GM10847 (cell line): ENCODE data around the gene KIAA0825.

Experiments used
- POLR2A ChIP-seq: IDR thresholded peaks from 2 replicates; pipeline ENCODE4 v1.6.1; 2011; ENCODE audit not compliant: insufficient read length; ENCODE audit errors: extremely low read depth

Gene KIAA0825

GRCh38 chr5:94378062-94378461 is 240.3 kb downstream of the KIAA0825 start:
- TF ChIP-seq POLR2A = no peak

- no peak for TF ChIP-seq POLR2A
Measured at GRCh38 chr5:94376672-94377345, 241.6 kb downstream of the KIAA0825 start.

- TF ChIP-seq POLR2A = no peak
Measured at GRCh38 chr5:94375801-94376200, 242.6 kb downstream of the KIAA0825 start.

- TF ChIP-seq POLR2A = no peak
Measured at GRCh38 chr5:94374336-94374735, 244.1 kb downstream of the KIAA0825 start.

GRCh38 chr5:94367900-94368299 is 250.5 kb downstream of the KIAA0825 start:
- no peak for TF ChIP-seq POLR2A

GRCh38 chr5:94366811-94367210 is 251.6 kb downstream of the KIAA0825 start:
- no peak for TF ChIP-seq POLR2A

- TF ChIP-seq POLR2A = no peak
Measured at GRCh38 chr5:94362857-94363256, 255.5 kb downstream of the KIAA0825 start.

GRCh38 chr5:94361832-94362796 is 256.3 kb downstream of the KIAA0825 start:
- TF ChIP-seq POLR2A = no peak

GRCh38 chr5:94361161-94361560 is 257.2 kb downstream of the KIAA0825 start:
- TF ChIP-seq POLR2A = no peak

GRCh38 chr5:94360382-94361130 is 257.8 kb downstream of the KIAA0825 start:
- TF ChIP-seq POLR2A = no peak

GRCh38 chr5:94359880-94360279 is 258.5 kb downstream of the KIAA0825 start:
- no peak for TF ChIP-seq POLR2A

GRCh38 chr5:94355811-94356210 is 262.6 kb downstream of the KIAA0825 start:
- no peak for TF ChIP-seq POLR2A

- no peak for TF ChIP-seq POLR2A
Measured at GRCh38 chr5:94353605-94354004, 264.8 kb downstream of the KIAA0825 start.

- TF ChIP-seq POLR2A = no peak
Measured at GRCh38 chr5:94347130-94347529, 271.3 kb downstream of the KIAA0825 start.

GRCh38 chr5:94345257-94345656 is 273.1 kb downstream of the KIAA0825 start:
- TF ChIP-seq POLR2A = no peak
